Keratinocyte (primary cell): Measurements from ENCODE around the gene DTNBP1.

Experiments
- CTCF ChIP-seq, 3 experiments: IDR thresholded peaks in 1 of 3; conservative IDR thresholded peaks in 1 of 3; optimal IDR thresholded peaks in 1 of 3; 2 replicates in 2 of 3; 3 replicates in 1 of 3; pipeline versions ENCODE3 to v1.5.1; 2011; ENCODE audit warnings: low read length in 3 of 3, mild to moderate bottlenecking in 3 of 3, moderate library complexity in 2 of 3, control low read depth in 1 of 3, inconsistent platforms in 1 of 3; ENCODE audit not compliant: insufficient read depth in 2 of 3; ENCODE audit errors: extremely low read depth in 1 of 3
- EZH2 ChIP-seq: IDR thresholded peaks from one replicate; pipeline ENCODE4 v1.6.1; 2012; ENCODE audit warnings: inconsistent platforms, mild to moderate bottlenecking, low read length, moderate library complexity

- no peak for TF ChIP-seq CTCF (optimal IDR thresholded peaks at IDR 0.05 in 1 of 3, IDR thresholded peaks at IDR 0.05 in 1 of 3, conservative IDR thresholded peaks at IDR 0.05 in 1 of 3; ENCODE audit: extremely low read depth in 1 of 3, insufficient read depth in 2 of 3, low read length in 3 of 3)
- TF ChIP-seq EZH2 = no peak
Measured at GRCh38 chr6:15555101-15556038, 107.5 kb downstream of the DTNBP1 start.
